Measurements from ENCODE around the gene PTGES3.

PTGES3 gene

GRCh38 chr12:56694161-56694560 lies 6.1 kb upstream of the PTGES3 start:
- TF ChIP-seq, protein P1, sequence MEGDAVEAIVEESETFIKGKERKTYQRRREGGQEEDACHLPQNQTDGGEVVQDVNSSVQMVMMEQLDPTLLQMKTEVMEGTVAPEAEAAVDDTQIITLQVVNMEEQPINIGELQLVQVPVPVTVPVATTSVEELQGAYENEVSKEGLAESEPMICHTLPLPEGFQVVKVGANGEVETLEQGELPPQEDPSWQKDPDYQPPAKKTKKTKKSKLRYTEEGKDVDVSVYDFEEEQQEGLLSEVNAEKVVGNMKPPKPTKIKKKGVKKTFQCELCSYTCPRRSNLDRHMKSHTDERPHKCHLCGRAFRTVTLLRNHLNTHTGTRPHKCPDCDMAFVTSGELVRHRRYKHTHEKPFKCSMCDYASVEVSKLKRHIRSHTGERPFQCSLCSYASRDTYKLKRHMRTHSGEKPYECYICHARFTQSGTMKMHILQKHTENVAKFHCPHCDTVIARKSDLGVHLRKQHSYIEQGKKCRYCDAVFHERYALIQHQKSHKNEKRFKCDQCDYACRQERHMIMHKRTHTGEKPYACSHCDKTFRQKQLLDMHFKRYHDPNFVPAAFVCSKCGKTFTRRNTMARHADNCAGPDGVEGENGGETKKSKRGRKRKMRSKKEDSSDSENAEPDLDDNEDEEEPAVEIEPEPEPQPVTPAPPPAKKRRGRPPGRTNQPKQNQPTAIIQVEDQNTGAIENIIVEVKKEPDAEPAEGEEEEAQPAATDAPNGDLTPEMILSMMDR (IDR thresholded peaks at IDR 0.05; ENCODE audit: control extremely low read depth, extremely low read depth, low read depth, missing control alignments) = no peak
- POLR2A ChIA-PET = interaction anchor here (0.6 kb wide), 1 partner anchor 14 kb away, joined by 5 read pairs; no protein-coding TSS in a partner anchor
- DNase-seq (ENCODE audit: extremely low spot score) = no peak
- CTCF ChIA-PET = interaction anchor here (0.7 to 1.3 kb wide), 2 partner anchors 16 to 23 kb away, joined by 3 to 4 read pairs; no protein-coding TSS in a partner anchor

DNA sequence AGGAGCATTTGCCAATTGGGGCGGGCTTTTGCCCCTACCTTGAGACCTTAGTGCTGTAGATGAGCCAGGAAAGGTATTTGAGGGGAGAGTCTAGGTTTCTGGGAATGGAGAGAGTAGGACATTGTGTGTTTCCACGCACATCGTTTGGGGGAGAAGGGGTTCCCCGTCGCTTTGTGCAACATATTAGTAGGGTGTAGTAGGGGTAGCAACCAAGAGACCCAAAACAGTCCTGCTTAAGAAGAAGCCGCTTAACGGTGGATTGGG lies 694 bp upstream of the PTGES3 start:
- DNase-seq (ENCODE audit: extremely low spot score) = peak; percentile 60
- ChIA-PET POLR2A (interaction anchor here (0.6 to 3.7 kb wide), 10 partner anchors 10 to 52 kb away, joined by 3 to 29 read pairs (median 5); partner anchors contain the start of genes ATP5F1B and NACA), CTCF (interaction anchor here (1.0 to 1.2 kb wide), 3 partner anchors 11 to 43 kb away, joined by 3 to 4 read pairs (median 3); no protein-coding TSS in a partner anchor)
- TF ChIP-seq, protein P1 (IDR thresholded peaks at IDR 0.05; ENCODE audit: control extremely low read depth, extremely low read depth, low read depth, missing control alignments) = no peak

- ChIA-PET CTCF (interaction anchor here (1.0 to 2.2 kb wide), 2 partner anchors 15 to 51 kb away, joined by 3 to 8 read pairs; no protein-coding TSS in a partner anchor), POLR2A (interaction anchor here (0.9 to 3.7 kb wide), 9 partner anchors 8 to 51 kb away, joined by 3 to 29 read pairs (median 5); partner anchors contain the start of genes ATP5F1B and NACA)
- TF ChIP-seq, protein P1 (IDR thresholded peaks at IDR 0.05; ENCODE audit: control extremely low read depth, extremely low read depth, low read depth, missing control alignments) = peak; percentile 9
- DNase-seq (ENCODE audit: extremely low spot score) = peak; percentile 20
Measured at GRCh38 chr12:56687223-56688128, 608 bp downstream of the PTGES3 start.

- no peak for DNase-seq (ENCODE audit: extremely low spot score)
- ChIA-PET CTCF (interaction anchor here (0.7 to 2.6 kb wide), 4 partner anchors 16 to 342 kb away, joined by 3 to 10 read pairs (median 7); no protein-coding TSS in a partner anchor), POLR2A (interaction anchor here (1.7 kb wide), 1 partner anchor 48 kb away, joined by 6 read pairs; no protein-coding TSS in a partner anchor)
- TF ChIP-seq, protein P1 (IDR thresholded peaks at IDR 0.05; ENCODE audit: control extremely low read depth, extremely low read depth, low read depth, missing control alignments) = no peak
Measured at GRCh38 chr12:56684745-56685359, 3.2 kb downstream of the PTGES3 start.

GRCh38 chr12:56682323-56682722 lies 5.8 kb downstream of the PTGES3 start:
- DNase-seq (ENCODE audit: extremely low spot score) = no peak
- ChIA-PET CTCF (interaction anchor here (1.2 kb wide), 1 partner anchor 25 kb away, joined by 3 read pairs; no protein-coding TSS in a partner anchor), POLR2A (no interaction called here)
- TF ChIP-seq, protein P1 (IDR thresholded peaks at IDR 0.05; ENCODE audit: control extremely low read depth, extremely low read depth, low read depth, missing control alignments) = no peak
